Measurements from ENCODE around the gene FOXP2. TPM values are rescaled to one million over a fixed set of nuclear protein-coding genes. Genes with fewer than 3 reads are reported as not detected.

FOXP2 gene
- total RNA-seq, 2 experiments from 2014 or later, result not detected

GRCh38 chr7:114548081-114548980 is 133.7 kb downstream of the FOXP2 start:
- Histone ChIP-seq H3K4me1 (ENCODE audit: insufficient read depth, low read length) (no peaks in the 10 kb centered on the region), H3K36me3 (ENCODE audit: insufficient read depth, low read length) (no peaks in the 10 kb centered on the region), H3K9me3 (ENCODE audit: control insufficient read depth in 1 of 2, insufficient read depth in 1 of 2, low read length in 2 of 2) (no peaks in the 10 kb centered on the region), H3K27me3 (ENCODE audit: control insufficient read depth in 1 of 2, insufficient read depth in 2 of 2, low read length in 2 of 2) (no peaks in the 10 kb centered on the region), H3K27ac (ENCODE audit: low read depth in 1 of 2, low read length in 2 of 2) (no peak overlapping the region), H3K4me3 (ENCODE audit: low read length) (no peak overlapping the region)
- Mint-ChIP-seq H3K4me1 (ENCODE audit: low read depth) (no peaks in the 10 kb centered on the region), H3K27me3 (peaks cover 5% of the 10 kb centered on the region), H3K9me3 (no peaks in the 10 kb centered on the region), H3K36me3 (ENCODE audit: low read depth) (no peaks in the 10 kb centered on the region), H3K27ac (no peak overlapping the region), H3K4me3 (no peak overlapping the region)
- DNase-seq, result no peak
- intact Hi-C loops (cut with DNase I, micrococcal nuclease), result no loop called here
- TF ChIP-seq CTCF (IDR thresholded peaks at IDR 0.05), result no peak
- ChIA-PET POLR2A (no interaction called here), CTCF (no interaction called here)
- ATAC-seq (ENCODE audit: poor library complexity), result no peak

- no peaks in the 10 kb centered on the region for H3K36me3 Mint-ChIP-seq (ENCODE audit: low read depth)
- H3K4me3 Mint-ChIP-seq, result no peak overlapping the region
- DNase-seq, result no peak
- H3K9me3 Mint-ChIP-seq, result no peaks in the 10 kb centered on the region
- no peaks in the 10 kb centered on the region for H3K9me3 ChIP-seq (ENCODE audit: control insufficient read depth in 1 of 2, insufficient read depth in 1 of 2, low read length in 2 of 2)
- H3K4me1 ChIP-seq (ENCODE audit: insufficient read depth, low read length), result no peaks in the 10 kb centered on the region
- H3K27me3 ChIP-seq (ENCODE audit: control insufficient read depth in 1 of 2, insufficient read depth in 2 of 2, low read length in 2 of 2), result no peaks in the 10 kb centered on the region
- no peak overlapping the region for H3K4me3 ChIP-seq (ENCODE audit: low read length)
- H3K4me1 Mint-ChIP-seq (ENCODE audit: low read depth), result no peaks in the 10 kb centered on the region
- no peak overlapping the region for H3K27ac ChIP-seq (ENCODE audit: low read depth in 1 of 2, low read length in 2 of 2)
- no peaks in the 10 kb centered on the region for H3K36me3 ChIP-seq (ENCODE audit: insufficient read depth, low read length)
- no peak overlapping the region for H3K27ac Mint-ChIP-seq
- intact Hi-C loops (cut with DNase I, micrococcal nuclease), result no loop called here
- ChIA-PET POLR2A (no interaction called here), CTCF (no interaction called here)
- no peak for TF ChIP-seq CTCF (IDR thresholded peaks at IDR 0.05)
- no peak for ATAC-seq (ENCODE audit: poor library complexity)
- H3K27me3 Mint-ChIP-seq, result peaks cover 5% of the 10 kb centered on the region
Observed at GRCh38 chr7:114554781-114555537, 140.3 kb downstream of the FOXP2 start.

- Histone ChIP-seq H3K9me3 (ENCODE audit: control insufficient read depth in 1 of 2, insufficient read depth in 1 of 2, low read length in 2 of 2) (no peaks in the 10 kb centered on the region), H3K4me3 (ENCODE audit: low read length) (no peak overlapping the region), H3K27me3 (ENCODE audit: control insufficient read depth in 1 of 2, insufficient read depth in 2 of 2, low read length in 2 of 2) (no peaks in the 10 kb centered on the region), H3K4me1 (ENCODE audit: insufficient read depth, low read length) (no peaks in the 10 kb centered on the region), H3K36me3 (ENCODE audit: insufficient read depth, low read length) (no peaks in the 10 kb centered on the region), H3K27ac (ENCODE audit: low read depth in 1 of 2, low read length in 2 of 2) (no peak overlapping the region)
- no peaks in the 10 kb centered on the region for H3K9me3 Mint-ChIP-seq
- no peak overlapping the region for H3K4me3 Mint-ChIP-seq
- no peak for TF ChIP-seq CTCF (IDR thresholded peaks at IDR 0.05)
- ChIA-PET POLR2A (no interaction called here), CTCF (no interaction called here)
- intact Hi-C loops (cut with DNase I, micrococcal nuclease), result no loop called here
- ATAC-seq (ENCODE audit: poor library complexity) (no peak), DNase-seq (no peak)
- H3K27ac Mint-ChIP-seq, result no peak overlapping the region
- no peaks in the 10 kb centered on the region for H3K27me3 Mint-ChIP-seq
- H3K36me3 Mint-ChIP-seq (ENCODE audit: low read depth), result no peaks in the 10 kb centered on the region
- H3K4me1 Mint-ChIP-seq (ENCODE audit: low read depth), result no peaks in the 10 kb centered on the region
Observed at GRCh38 chr7:114567416-114567815, 152.8 kb downstream of the FOXP2 start.

Measured in CD4-positive, alpha-beta T cell (primary cell).